ENCODE measurements around the gene NUP93.

GRCh38 chr16:56894331-56894917, 164.5 kb downstream of the NUP93 start:
- TF ChIP-seq, protein P1, sequence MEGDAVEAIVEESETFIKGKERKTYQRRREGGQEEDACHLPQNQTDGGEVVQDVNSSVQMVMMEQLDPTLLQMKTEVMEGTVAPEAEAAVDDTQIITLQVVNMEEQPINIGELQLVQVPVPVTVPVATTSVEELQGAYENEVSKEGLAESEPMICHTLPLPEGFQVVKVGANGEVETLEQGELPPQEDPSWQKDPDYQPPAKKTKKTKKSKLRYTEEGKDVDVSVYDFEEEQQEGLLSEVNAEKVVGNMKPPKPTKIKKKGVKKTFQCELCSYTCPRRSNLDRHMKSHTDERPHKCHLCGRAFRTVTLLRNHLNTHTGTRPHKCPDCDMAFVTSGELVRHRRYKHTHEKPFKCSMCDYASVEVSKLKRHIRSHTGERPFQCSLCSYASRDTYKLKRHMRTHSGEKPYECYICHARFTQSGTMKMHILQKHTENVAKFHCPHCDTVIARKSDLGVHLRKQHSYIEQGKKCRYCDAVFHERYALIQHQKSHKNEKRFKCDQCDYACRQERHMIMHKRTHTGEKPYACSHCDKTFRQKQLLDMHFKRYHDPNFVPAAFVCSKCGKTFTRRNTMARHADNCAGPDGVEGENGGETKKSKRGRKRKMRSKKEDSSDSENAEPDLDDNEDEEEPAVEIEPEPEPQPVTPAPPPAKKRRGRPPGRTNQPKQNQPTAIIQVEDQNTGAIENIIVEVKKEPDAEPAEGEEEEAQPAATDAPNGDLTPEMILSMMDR (IDR thresholded peaks at IDR 0.05; ENCODE audit: low read depth, low read length): no peak
- TF ChIP-seq POLR2A (IDR thresholded peaks at IDR 0.05; ENCODE audit: extremely low read depth, insufficient read length): no peak
